Activated T-helper 2 cell treated with anti-CD3 and anti-CD28 coated beads, Interferon-gamma antibody, Interleukin-2, Interleukin-4, amounts not matched to agents 10 μg/mL and 5 μg/mL and 100 μg/mL, durations not matched to agents 14 hours and 24 hours and 36 hours (primary cell): ENCODE data around the gene NAPB. TPM values are rescaled to one million over a fixed set of nuclear protein-coding genes. Genes with fewer than 3 reads are reported as not detected.
"Not testable (repeated sequence)": the region's sequence is repeated elsewhere in the genome, so short reads cannot be mapped to it uniquely, and the experiment has no call there.

Experiments
- DNase-seq: peaks from one replicate; pipeline ENCODE4 v3.0.0; 2021; ENCODE audit warnings: low spot score
- H3K27ac Mint-ChIP-seq: one replicate; pipeline ENCODE4 v1.8.0; 2021; ENCODE audit warnings: mixed read lengths
- H3K27me3 Mint-ChIP-seq: one replicate; pipeline ENCODE4 v1.8.0; 2021; ENCODE audit warnings: low read depth, mixed read lengths
- H3K36me3 Mint-ChIP-seq: one replicate; pipeline ENCODE4 v1.8.0; 2021; ENCODE audit warnings: low read depth, mixed read lengths
- H3K4me1 Mint-ChIP-seq: one replicate; pipeline ENCODE4 v1.8.0; 2021; ENCODE audit warnings: low read depth, mixed read lengths
- H3K4me3 Mint-ChIP-seq: one replicate; pipeline ENCODE4 v1.8.0; 2021; ENCODE audit warnings: low read depth, mild to moderate bottlenecking, moderate library complexity, mixed read lengths
- H3K9me3 Mint-ChIP-seq: one replicate; pipeline ENCODE4 v1.8.0; 2021; ENCODE audit warnings: mixed read lengths
- intact Hi-C: fragments of 100-400 bp; cut with micrococcal nuclease; formaldehyde crosslinking; loops from one replicate; pipeline ENCODE4 v1.15.1; 2023
- total RNA-seq: library from RNA; stranded (reverse); gene quantifications from 2 replicates; pipeline ENCODE4 v1.2.3, GENCODE V29; 2022

Gene NAPB
- 13.8 and 14.0 TPM in 2 replicates for total RNA-seq

DNA sequence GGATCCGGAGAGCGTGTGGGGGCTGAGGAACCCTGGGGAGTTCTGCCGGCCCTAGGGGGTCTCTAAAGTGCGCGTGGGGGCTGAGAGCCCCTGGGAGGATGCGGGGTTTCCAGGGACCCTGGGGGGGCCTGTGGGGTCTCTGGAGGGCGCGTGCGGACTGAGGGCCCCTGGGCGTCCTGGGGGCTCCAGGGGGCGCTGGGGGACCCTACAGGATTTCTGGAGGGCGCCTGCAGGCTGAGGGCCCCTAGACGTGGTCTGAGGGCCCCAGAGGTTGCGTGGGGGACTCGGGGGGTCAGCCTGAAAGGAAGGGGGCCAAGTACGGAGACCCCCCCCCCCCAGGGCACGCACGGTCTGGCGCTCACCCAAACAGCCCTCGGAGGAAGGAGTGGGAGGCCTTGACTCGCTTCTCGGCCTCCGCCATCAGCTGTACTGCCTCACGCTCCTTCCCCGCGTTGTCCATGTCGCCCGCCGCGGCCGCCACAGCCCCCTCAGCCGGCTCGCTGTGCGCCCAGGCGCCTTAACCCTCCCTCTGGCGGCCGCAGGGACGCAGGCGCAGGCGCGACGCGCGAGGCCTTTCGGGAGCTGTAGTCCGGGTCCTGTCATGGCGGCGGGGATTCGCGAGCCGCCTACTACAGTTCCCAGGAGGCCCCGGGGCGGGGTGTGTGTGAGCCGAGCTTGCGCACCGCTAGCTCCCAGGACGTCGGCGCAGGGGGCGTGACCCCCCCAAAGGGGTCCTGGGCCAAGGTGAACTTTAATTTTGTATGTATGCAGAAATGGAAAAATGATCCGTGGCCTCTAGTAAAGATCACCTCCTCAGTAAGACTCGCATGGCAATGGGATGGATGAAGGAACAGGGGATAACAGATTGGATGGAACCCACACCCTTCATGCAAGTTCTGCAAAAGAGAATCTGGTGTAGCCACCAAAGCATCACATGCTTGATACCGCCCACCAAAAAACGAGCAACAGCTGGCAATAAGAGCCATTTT is at the start of gene NAPB:
NAPB (minus strand) TSS at position 546 of the 989 bp plus-strand sequence; CDS start at position 460, 86 bp downstream.
- Mint-ChIP-seq H3K27me3 (peaks cover 6% of the 10 kb centered on the region), H3K4me3 (peak within 1 kb of the TSS; percentile 93), H3K4me1 (peaks cover 39% of the 10 kb centered on the region), H3K36me3 (peaks cover under 1% of the 10 kb centered on the region), H3K9me3 (no peaks in the 10 kb centered on the region), H3K27ac (peak within 1 kb of the TSS; percentile 90)
- intact Hi-C loops, result loop anchor here (1.0 kb wide), 4 partner anchors 13 to 71 kb away; partner anchors contain the start of genes GZF1 and NXT1
- DNase-seq, result peak; percentile 90

DNA sequence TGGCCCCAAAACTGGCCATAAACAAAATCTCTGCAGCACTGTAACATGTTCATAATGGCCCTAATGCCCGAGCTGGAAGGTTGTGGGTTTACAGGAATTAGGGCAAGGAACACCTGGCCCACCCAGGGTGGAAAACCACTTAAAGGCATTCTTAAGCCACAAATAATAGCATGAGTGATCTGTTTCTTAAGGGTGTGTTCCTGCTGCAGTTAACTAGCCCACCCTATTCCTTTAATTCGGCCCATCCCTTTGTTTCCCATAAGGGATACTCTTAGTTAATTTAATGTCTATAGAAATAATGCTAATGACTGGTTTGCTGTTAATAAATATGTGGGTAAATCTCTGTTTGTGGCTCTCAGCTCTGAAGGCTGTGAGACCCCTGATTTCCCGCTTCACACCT is 45.7 kb upstream of the NAPB start:
- H3K36me3 Mint-ChIP-seq, intact Hi-C loops, H3K27ac Mint-ChIP-seq, H3K4me3 Mint-ChIP-seq, H3K27me3 Mint-ChIP-seq, DNase-seq, H3K4me1 Mint-ChIP-seq: not testable (repeated sequence)
- peaks cover 11% of the 10 kb centered on the region for H3K9me3 Mint-ChIP-seq

DNA sequence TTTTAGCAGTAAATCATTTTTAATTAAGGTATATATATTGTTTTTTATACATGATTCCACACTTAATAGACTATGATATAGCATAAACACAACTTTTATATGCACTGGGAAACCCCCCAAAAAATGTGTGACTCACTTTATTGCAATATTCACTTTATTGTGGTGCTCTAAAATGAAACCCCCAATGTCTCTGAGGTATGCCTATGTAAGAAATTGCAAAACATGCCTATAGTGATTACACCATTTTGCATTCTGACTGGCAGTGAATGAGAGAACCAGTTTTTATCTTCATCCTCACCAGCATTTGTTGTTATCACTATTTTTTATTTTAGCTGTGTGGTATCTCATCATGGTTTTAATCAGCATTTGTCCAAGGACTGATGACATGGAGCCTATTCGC is 39.9 kb upstream of the NAPB start:
- H3K36me3 Mint-ChIP-seq, result no peaks in the 10 kb centered on the region
- no peak for DNase-seq
- intact Hi-C loops, result no loop called here
- H3K4me1 Mint-ChIP-seq, result peaks cover 4% of the 10 kb centered on the region
- peaks cover under 1% of the 10 kb centered on the region for H3K9me3 Mint-ChIP-seq
- H3K27ac Mint-ChIP-seq, result no peak overlapping the region
- H3K27me3 Mint-ChIP-seq, result peaks cover 6% of the 10 kb centered on the region
- no peak overlapping the region for H3K4me3 Mint-ChIP-seq

DNA sequence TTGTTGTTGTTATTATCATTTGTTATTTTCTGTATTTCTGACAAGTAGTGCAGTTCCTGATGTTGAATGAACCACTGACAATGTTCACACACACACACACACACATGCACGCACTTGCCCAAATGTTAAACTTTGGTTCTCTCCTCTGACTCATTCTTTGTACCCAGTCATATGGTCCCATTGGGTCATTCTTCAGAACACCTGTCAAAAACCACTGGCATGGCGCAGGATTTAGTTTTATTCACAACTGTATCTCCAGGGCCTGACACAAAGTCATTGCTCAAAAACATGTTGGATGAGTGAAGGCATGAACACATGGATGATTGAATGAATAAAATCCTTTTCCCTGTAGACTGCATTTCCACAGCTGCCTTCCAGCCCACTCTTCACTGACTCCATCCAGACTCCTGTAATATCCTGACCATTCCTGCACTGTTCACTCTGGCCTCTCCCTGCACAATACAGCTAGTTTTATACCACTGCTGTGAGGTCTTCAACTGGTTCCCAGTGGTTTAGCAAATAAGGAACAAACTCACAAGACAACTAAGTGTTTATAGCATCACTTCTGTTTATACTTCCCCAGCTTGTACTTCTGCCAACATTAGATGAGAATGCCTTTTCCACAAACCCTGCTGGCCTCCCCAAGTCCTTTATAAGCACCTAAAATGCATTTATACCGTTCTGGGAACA is 38.3 kb upstream of the NAPB start:
- H3K36me3 Mint-ChIP-seq, result no peaks in the 10 kb centered on the region
- H3K27me3 Mint-ChIP-seq, result peaks cover 6% of the 10 kb centered on the region
- intact Hi-C loops, result no loop called here
- no peaks in the 10 kb centered on the region for H3K9me3 Mint-ChIP-seq
- no peak for DNase-seq
- H3K4me3 Mint-ChIP-seq, result no peak overlapping the region
- peaks cover 7% of the 10 kb centered on the region for H3K4me1 Mint-ChIP-seq
- H3K27ac Mint-ChIP-seq, result no peak overlapping the region

DNA sequence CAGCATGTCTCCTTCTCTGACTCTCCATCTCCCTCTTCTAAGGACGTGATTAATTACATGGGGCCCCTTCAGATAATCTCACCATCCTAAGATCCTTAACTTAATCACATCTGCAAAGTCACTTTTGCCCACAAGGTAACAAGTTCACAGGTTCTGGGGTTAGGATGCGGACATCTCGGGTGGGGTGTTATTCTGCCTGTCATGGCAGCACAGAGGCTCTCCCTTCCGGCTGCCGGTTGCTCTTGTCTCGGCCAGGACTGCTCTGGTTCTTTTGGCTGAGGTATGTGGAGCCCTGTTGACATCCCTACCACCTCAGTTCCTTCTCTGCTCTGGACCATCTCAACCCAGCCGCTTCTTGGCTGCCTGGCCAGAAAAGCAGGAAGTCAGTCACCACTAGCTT is 35.6 kb upstream of the NAPB start:
- intact Hi-C loops, result no loop called here
- Mint-ChIP-seq H3K4me3 (no peak overlapping the region), H3K27me3 (peaks cover 4% of the 10 kb centered on the region), H3K36me3 (no peaks in the 10 kb centered on the region), H3K4me1 (peaks cover 7% of the 10 kb centered on the region), H3K9me3 (no peaks in the 10 kb centered on the region), H3K27ac (no peak overlapping the region)
- DNase-seq, result no peak

DNA sequence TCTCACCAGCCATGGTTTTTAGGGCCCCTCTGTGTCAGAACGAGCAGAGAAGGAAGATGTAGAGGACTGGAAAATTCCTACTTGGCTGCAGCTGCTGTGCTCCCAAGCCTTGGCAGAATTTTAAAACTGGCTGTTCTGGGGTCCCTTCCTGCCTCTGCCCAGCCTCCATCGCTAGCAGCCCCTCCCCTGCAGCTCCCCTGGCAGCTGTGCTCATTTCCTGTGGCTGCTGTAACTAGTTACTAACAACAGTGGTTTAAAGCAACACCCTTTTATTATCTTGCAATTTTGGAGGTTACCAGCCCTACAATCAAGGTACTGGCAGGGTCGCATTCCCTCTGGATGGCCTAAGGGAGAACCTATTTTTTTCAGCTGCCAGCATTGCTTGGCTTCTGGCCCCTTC is 35.1 kb upstream of the NAPB start:
- Mint-ChIP-seq H3K27me3 (peaks cover 4% of the 10 kb centered on the region), H3K36me3 (no peaks in the 10 kb centered on the region), H3K9me3 (no peaks in the 10 kb centered on the region), H3K4me3 (no peak overlapping the region), H3K4me1 (peaks cover 7% of the 10 kb centered on the region), H3K27ac (no peak overlapping the region)
- no peak for DNase-seq
- intact Hi-C loops, result no loop called here

DNA sequence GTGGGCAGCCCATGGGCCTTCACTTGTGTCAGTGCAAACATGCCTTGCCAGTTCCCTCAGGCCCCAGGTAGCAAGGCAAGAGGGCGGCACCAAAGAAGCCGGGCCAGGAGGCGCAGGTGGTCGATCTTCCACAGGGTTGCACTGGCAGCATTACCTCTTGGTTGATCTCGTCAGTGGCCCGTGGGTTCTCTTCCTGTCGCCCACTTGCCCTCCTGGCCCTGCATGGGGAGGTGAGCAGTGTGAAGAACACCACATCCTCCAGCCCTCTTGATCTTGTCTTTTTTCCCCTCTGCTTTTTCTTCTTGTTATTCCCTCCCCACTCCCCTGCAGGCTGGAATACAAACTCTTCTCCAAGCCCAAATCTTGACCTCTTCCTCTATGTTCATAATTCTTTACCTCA is 34.4 kb upstream of the NAPB start:
- H3K4me3 Mint-ChIP-seq, result no peak overlapping the region

DNA sequence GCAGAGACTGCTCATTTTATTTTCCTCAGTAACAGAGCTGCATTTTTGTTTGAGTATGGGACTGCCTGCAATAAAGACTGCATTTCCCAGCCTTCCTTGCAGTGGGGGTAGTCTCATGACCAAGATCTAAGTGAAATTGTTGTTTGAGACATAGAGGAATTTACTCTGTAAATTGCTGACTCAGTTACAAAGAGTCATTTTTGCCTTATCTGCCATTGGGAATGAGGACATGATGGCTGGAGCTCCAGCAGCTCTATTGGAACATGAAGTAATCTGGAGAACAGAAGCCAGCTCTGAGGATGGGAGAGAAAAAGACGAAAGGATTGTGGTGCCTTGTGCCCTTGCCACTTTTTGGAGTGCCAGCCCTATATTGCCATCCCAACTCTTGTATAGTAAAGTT is 33.5 kb upstream of the NAPB start:
- DNase-seq, result no peak
- Mint-ChIP-seq H3K27me3 (peaks cover 4% of the 10 kb centered on the region), H3K36me3 (no peaks in the 10 kb centered on the region), H3K9me3 (no peaks in the 10 kb centered on the region), H3K4me1 (peaks cover 7% of the 10 kb centered on the region), H3K4me3 (no peak overlapping the region), H3K27ac (no peak overlapping the region)
- intact Hi-C loops, result no loop called here

More for the DNA sequence above, 34.4 kb upstream of the NAPB start:
- no peak overlapping the region for H3K27ac Mint-ChIP-seq
- no peaks in the 10 kb centered on the region for H3K9me3 Mint-ChIP-seq
- intact Hi-C loops, result no loop called here
- no peak for DNase-seq
- H3K27me3 Mint-ChIP-seq, result peaks cover 4% of the 10 kb centered on the region
- peaks cover 7% of the 10 kb centered on the region for H3K4me1 Mint-ChIP-seq
- H3K36me3 Mint-ChIP-seq, result no peaks in the 10 kb centered on the region

DNA sequence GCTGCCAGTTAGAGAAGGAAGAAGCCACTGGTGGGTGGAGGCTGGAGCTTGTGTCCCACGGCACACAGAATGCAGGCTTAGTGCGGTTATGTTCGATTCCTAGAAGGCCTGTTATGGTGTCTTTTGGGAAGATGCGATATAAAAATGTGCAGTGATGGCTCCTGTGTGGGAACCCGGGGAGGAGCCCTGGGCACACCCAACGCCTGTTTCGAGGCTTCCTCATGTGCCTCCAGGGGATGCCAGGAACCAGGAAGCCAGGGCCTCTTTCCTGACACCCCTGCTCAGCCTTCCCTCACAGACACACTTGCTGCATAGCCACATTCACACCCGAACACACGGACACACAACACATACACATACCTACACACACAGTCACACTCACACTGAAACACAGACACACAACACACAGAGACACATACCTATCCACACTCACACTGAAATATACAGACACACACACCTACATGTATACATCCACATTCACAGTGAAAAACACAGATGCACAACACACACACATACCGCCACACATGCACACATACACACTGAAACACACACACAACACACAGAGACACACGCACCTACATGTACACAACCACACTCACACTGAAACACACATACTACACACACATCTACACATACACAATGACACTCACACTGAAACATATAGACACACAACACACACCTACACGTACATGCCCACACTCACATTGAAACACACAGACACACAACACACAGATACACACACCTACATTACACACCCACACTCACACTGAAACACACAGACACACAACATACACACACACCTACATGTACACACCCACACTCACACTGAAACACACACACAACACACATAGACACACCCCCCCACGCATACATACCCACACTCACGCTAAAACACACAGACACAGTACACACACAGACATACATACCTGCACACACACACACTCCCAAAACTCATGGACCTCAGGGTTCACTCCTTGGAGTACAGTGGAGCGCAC is 32.6 kb upstream of the NAPB start:
- Mint-ChIP-seq H3K4me3 (no peak overlapping the region), H3K9me3 (no peaks in the 10 kb centered on the region), H3K27me3 (no peaks in the 10 kb centered on the region), H3K27ac (no peak overlapping the region), H3K4me1 (peaks cover 10% of the 10 kb centered on the region), H3K36me3 (no peaks in the 10 kb centered on the region)
- DNase-seq, result no peak
- intact Hi-C loops, result no loop called here

DNA sequence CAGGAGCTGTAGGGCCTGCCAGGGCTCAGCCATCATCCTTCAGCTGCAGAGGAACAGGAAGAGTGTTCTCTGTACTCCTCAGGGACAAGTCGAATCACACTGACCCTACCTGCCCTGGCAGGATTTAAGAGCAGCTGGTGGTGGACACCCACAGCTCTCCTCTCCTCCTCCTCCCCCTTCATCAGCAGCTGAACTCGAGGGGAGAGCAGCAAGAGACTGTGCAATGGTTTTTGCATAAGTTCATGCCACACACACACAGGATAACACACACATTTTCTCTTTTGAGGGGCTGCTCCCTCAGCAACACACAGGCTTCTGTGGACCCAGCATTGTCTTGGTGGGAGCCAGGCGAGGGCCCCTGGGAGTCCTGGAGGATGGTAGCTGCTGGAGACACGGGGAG is 31.5 kb upstream of the NAPB start, which contains the start of gene CST11:
CST11 (minus strand) TSS at position 101 of the 400 bp plus-strand sequence; CDS start at position 36, 65 bp downstream.
- Mint-ChIP-seq H3K4me1 (peaks cover 10% of the 10 kb centered on the region), H3K27ac (no peak within 1 kb of the TSS), H3K36me3 (no peaks in the 10 kb centered on the region), H3K27me3 (no peaks in the 10 kb centered on the region), H3K9me3 (no peaks in the 10 kb centered on the region), H3K4me3 (no peak within 1 kb of the TSS)
- intact Hi-C loops, result no loop called here
- no peak for DNase-seq

DNA sequence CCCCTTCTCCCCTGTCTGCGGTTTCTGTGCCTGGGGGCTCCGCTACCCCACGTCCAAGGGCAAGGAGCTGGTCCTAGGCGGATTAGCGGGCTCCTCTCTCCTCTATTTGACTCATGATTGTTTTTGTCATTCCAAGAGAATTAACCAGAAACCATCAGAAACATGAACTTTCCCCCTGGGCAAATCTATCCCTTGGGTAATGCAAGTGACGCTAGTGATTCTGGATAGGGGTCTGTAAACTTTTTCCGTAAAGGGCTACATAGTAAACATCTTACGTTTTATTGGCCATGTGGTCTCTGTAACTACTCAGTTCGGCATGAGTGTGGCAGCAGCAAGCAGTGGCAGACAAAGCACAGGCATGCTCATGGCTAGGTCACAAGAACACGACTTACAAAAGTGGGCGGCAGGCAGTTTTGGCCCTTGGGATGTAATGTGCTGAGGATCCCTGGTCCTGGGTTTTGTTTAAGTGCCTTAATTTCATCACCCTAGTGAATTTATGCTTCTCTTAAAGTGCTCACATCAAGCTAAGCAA is 30.7 kb upstream of the NAPB start:
- H3K9me3 Mint-ChIP-seq, result no peaks in the 10 kb centered on the region
- intact Hi-C loops, result no loop called here
- peaks cover 10% of the 10 kb centered on the region for H3K4me1 Mint-ChIP-seq
- H3K4me3 Mint-ChIP-seq, result no peak overlapping the region
- no peak overlapping the region for H3K27ac Mint-ChIP-seq
- no peak for DNase-seq
- H3K27me3 Mint-ChIP-seq, result no peaks in the 10 kb centered on the region
- H3K36me3 Mint-ChIP-seq, result no peaks in the 10 kb centered on the region

DNA sequence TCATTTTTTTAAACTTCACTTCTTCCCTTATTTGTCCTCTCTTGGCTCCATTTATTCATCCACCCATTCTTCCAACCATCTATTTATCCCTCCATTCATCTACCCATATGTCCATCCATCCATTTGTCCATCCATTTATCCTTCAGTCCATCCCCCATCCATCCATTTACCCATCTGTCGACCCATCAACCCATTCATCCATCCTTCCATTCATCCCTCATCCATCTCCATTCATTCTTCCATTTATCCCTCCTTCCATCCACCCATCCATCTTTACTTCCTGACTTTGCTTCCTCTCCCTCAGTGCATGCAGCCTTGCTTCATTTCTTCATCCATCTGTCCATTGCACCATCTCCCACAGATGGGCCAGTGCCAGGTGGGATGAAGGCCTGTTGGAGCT is 29.6 kb upstream of the NAPB start:
- intact Hi-C loops, result no loop called here
- no peaks in the 10 kb centered on the region for H3K36me3 Mint-ChIP-seq
- H3K27ac Mint-ChIP-seq, result no peak overlapping the region
- no peak for DNase-seq
- no peaks in the 10 kb centered on the region for H3K27me3 Mint-ChIP-seq
- H3K4me3 Mint-ChIP-seq, result no peak overlapping the region
- H3K9me3 Mint-ChIP-seq, result no peaks in the 10 kb centered on the region
- H3K4me1 Mint-ChIP-seq, result peaks cover 5% of the 10 kb centered on the region
